Measurements from ENCODE around the gene HSPB8. TPM values are rescaled to one million over a fixed set of nuclear protein-coding genes. Genes with fewer than 3 reads are reported as not detected.

Gene HSPB8
- total RNA-seq, 1 donor from 2014 or later = 54.6 TPM

- Histone ChIP-seq H3K4me3 (ENCODE audit: insufficient read depth, low read depth, low read length) (no peak overlapping the region), H3K27ac (ENCODE audit: low read depth, low read length) (no peak overlapping the region), H3K4me1 (ENCODE audit: insufficient read depth, low read length) (peaks cover 10% of the 10 kb centered on the region), H3K9ac (ENCODE audit: low read length) (no peak overlapping the region), H3K79me2 (ENCODE audit: insufficient read depth, low read length) (no peaks in the 10 kb centered on the region), H2AFZ (ENCODE audit: low read depth, low read length) (no peak overlapping the region), H3K4me2 (ENCODE audit: low read length) (no peak overlapping the region), H3K27me3 (ENCODE audit: insufficient read depth, low read length) (no peaks in the 10 kb centered on the region), H3K9me3 (ENCODE audit: insufficient read depth, low read depth, low read length) (no peaks in the 10 kb centered on the region), H3K36me3 (ENCODE audit: insufficient read depth, low read length) (no peaks in the 10 kb centered on the region), H4K20me1 (ENCODE audit: insufficient read depth, low read length) (no peaks in the 10 kb centered on the region)
- no peak for TF ChIP-seq EZH2 (IDR thresholded peaks at IDR 0.05; ENCODE audit: insufficient read depth, low read length)
- no peak for TF ChIP-seq CTCF (IDR thresholded peaks at IDR 0.05; ENCODE audit: insufficient read depth, low read depth, low read length)
- Mint-ChIP-seq H3K27ac (ENCODE audit: unreplicated experiment) (no peak overlapping the region), H3K27me3 (ENCODE audit: low read depth, unreplicated experiment) (peaks cover 14% of the 10 kb centered on the region), H3K4me3 (ENCODE audit: unreplicated experiment) (no peak overlapping the region), H3K9me3 (ENCODE audit: unreplicated experiment) (no peaks in the 10 kb centered on the region), H3K4me1 (ENCODE audit: low read depth, unreplicated experiment) (peaks cover 20% of the 10 kb centered on the region), H3K36me3 (ENCODE audit: low read depth, unreplicated experiment) (no peaks in the 10 kb centered on the region)
- DNase-seq (ENCODE audit: low read depth) (no peak), FAIRE-seq (no peak)
Measured at GRCh38 chr12:119171691-119172425, 6.9 kb upstream of the HSPB8 start.

DNA sequence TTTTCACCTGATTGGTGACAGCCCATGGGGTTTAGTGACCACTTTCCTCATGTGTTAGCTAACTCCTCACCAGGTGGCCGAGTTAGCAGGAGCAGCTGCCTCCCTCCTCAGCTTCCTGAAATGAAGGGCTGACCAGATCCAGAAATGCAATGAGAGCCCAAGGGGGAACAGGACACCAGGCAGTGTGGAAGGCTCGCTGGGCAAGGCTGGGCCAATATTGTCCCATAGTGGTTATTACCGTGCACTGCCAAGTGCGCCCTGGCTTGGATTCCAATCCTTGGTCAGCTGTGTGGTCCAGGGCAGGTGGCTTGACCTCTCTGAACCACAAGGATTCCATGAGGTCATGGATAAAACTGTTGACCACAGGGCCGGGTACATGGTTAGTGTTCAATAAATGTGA, 3.6 kb upstream of the HSPB8 start:
- no peaks in the 10 kb centered on the region for H3K36me3 ChIP-seq (ENCODE audit: insufficient read depth, low read length)
- TF ChIP-seq CTCF (IDR thresholded peaks at IDR 0.05; ENCODE audit: insufficient read depth, low read depth, low read length) (no peak), EZH2 (IDR thresholded peaks at IDR 0.05; ENCODE audit: insufficient read depth, low read length) (no peak)
- Mint-ChIP-seq H3K27ac (ENCODE audit: unreplicated experiment) (no peak overlapping the region), H3K27me3 (ENCODE audit: low read depth, unreplicated experiment) (peaks cover 9% of the 10 kb centered on the region), H3K4me1 (ENCODE audit: low read depth, unreplicated experiment) (peaks cover 11% of the 10 kb centered on the region), H3K9me3 (ENCODE audit: unreplicated experiment) (no peaks in the 10 kb centered on the region), H3K4me3 (ENCODE audit: unreplicated experiment) (no peak overlapping the region), H3K36me3 (ENCODE audit: low read depth, unreplicated experiment) (no peaks in the 10 kb centered on the region)
- H3K27me3 ChIP-seq (ENCODE audit: insufficient read depth, low read length) = no peaks in the 10 kb centered on the region
- H3K4me2 ChIP-seq (ENCODE audit: low read length) = no peak overlapping the region
- H3K4me1 ChIP-seq (ENCODE audit: insufficient read depth, low read length) = peaks cover 28% of the 10 kb centered on the region
- no peaks in the 10 kb centered on the region for H3K9me3 ChIP-seq (ENCODE audit: insufficient read depth, low read depth, low read length)
- no peaks in the 10 kb centered on the region for H4K20me1 ChIP-seq (ENCODE audit: insufficient read depth, low read length)
- H3K4me3 ChIP-seq (ENCODE audit: insufficient read depth, low read depth, low read length) = no peak overlapping the region
- no peak overlapping the region for H3K27ac ChIP-seq (ENCODE audit: low read depth, low read length)
- no peak overlapping the region for H2AFZ ChIP-seq (ENCODE audit: low read depth, low read length)
- no peak for FAIRE-seq
- H3K79me2 ChIP-seq (ENCODE audit: insufficient read depth, low read length) = peaks cover 3% of the 10 kb centered on the region
- H3K9ac ChIP-seq (ENCODE audit: low read length) = no peak overlapping the region
- no peak for DNase-seq (ENCODE audit: low read depth)
